Measurements from ENCODE around the gene CYSLTR2.

Gene CYSLTR2

GRCh38 chr13:48653472-48653939 lies at the start of gene CYSLTR2:
Gene CYSLTR2, plus strand, starts transcription at chr13:48653929. Its CDS starts 52,889 bp downstream, at chr13:48706818.
- DNase-seq = no peak

- no peak for DNase-seq
These were observed 38.7 kb upstream of the CYSLTR2 start for GRCh38 chr13:48615049-48615448.

- DNase-seq = no peak
These were observed 34.8 kb upstream of the CYSLTR2 start for GRCh38 chr13:48618937-48619336.

GRCh38 chr13:48621056-48621455 lies 32.7 kb upstream of the CYSLTR2 start:
- DNase-seq = no peak

DNA sequence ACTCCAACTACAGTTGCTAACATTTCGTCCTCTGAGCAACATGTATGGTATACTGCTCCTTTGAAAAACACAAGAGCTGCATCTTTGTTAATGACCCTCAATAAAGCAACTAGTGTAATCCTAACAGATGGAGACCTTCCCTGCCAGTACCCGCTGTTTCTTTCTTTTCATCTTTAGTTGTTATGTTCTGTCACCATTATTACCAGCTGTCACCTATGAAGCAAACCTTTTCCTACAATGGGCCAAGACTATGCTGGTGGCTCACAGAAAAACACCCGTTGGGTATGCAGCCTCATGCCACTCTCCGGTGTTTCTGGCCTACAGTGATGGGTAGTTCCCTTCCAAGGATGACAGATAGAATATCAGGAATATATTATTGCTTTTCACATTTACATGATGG lies 29.7 kb upstream of the CYSLTR2 start:
- no peak for DNase-seq

GRCh38 chr13:48624858-48625257 lies 28.9 kb upstream of the CYSLTR2 start:
- no peak for DNase-seq

DNA sequence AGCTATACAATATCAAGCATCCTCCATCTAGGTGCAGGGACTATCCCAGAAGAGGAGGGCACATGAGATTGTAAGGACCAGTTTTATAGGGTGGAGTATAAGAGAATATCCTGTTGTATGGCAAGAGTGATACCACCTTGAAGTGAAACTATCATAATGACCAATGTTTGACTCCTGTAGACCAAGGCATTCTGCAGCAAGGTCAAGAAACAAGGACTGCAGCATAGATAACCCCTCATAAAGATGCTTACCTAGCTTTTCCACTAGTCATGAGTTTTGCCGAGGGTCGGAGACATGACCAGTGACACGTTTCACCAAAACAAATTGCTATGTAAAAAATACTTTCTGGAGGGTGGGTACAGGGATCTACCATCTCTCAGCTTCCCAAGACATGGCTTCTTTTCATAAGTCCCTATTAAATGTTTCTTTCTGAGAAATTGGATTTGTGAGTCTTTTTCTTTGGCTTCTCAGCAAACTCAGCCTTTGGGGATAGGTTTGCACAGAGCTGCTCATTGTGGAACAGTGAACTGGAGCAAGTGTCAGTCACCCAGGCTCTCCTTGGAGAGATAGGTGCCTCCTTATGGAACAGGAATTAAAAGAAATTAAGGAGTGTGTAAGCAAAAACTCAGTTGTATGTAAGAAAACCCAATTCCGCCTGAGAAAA lies 28.2 kb upstream of the CYSLTR2 start:
- no peak for DNase-seq

DNA sequence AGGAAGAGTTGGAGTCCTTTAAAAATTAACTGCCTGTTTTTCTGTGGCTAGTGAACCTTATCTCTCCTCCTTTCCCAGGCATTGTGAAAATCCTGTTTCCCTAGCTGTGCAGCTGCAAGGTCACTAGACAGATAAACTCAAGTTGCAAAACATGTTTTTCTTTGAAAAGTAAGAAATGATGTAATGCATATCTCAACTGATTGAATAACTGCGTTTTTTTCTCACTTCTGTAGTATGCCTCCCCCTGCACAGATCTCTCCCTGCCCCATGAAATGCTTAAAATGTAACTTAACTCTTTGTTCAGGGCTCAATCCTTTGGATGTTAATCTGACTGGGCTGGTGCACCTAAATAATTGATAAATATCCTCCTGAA lies 27.7 kb upstream of the CYSLTR2 start:
- no peak for DNase-seq

GRCh38 chr13:48626726-48627451 lies 26.8 kb upstream of the CYSLTR2 start:
- DNase-seq = no peak

DNA sequence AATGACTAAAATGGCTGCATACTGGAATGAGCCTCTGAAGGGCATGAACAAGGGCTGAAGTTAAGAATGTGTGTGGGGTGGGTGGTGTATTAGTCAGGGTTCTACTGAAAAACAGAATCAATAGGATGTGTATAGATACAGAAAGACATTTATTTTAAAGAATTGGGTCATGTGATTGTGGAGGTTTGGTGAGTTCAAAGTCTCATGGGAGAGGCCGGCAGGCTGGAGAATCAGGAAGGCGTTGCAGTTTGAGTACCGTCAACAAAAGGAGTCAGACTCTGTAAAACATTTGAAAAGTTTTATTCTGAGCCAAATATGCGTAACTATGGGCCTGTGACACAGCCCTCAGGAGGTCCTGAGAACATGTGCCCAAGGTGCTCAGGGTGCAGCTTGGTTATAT lies 24.5 kb upstream of the CYSLTR2 start:
- DNase-seq = no peak

- DNase-seq = no peak
These were observed 23.4 kb upstream of the CYSLTR2 start for GRCh38 chr13:48630291-48630690.

DNA sequence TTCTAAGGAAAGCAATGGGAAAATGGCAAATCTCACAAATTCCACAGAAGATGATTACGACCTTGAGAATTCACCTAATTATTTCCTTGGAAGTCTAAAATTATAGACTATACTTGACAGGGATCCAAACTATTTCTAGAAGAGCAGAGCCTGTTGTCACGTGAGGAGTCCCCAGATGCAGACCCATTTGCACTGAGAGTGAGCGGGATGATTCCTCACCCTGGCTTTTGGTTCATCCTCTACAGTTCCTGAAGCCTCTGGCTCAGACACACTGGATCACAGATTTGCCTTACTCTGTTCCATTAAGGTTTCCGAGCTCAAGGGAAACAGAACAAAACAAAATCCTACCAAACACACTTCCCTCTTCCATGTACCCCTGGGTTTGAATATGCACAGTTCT lies 23.0 kb upstream of the CYSLTR2 start:
- no peak for DNase-seq

GRCh38 chr13:48631441-48631840 lies 22.3 kb upstream of the CYSLTR2 start:
- DNase-seq = no peak

DNA sequence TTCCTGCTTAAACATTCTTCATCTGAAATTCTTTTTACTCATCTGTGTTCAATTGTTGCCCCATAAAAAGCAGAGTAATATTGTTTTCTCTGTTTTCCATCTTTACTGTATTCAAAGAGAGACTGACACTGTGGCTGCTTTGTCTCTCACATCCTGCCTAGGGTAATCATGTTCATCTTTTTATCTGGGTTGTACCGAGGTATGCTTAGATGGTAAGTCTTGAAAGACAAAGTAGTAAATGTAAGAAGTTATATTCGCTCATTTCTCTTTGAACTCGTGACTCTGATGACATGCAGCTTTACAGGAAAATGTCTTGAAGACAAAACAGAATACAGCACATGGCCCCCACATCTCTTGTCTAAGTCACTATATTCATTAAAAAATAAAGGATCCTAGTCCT lies 20.0 kb upstream of the CYSLTR2 start:
- no peak for DNase-seq

DNA sequence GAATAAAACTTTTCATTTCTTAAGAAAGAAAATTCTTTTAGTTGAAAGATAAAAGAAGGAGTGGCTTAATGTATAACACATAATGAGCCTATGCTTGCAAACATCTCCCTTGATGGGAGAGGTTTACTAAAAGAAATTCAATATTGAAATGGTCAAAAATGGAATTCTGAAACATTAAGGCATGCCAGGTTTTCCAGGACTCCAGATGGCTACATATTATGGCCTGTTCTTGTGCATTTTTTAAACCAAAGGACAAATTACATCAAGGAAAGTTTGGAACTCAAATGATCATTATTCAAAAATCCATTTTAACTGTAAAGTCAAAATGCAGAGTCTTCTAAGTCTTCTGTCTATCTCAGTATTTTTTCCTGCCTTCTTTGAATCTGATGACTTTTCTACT lies 19.1 kb upstream of the CYSLTR2 start:
- no peak for DNase-seq

DNA sequence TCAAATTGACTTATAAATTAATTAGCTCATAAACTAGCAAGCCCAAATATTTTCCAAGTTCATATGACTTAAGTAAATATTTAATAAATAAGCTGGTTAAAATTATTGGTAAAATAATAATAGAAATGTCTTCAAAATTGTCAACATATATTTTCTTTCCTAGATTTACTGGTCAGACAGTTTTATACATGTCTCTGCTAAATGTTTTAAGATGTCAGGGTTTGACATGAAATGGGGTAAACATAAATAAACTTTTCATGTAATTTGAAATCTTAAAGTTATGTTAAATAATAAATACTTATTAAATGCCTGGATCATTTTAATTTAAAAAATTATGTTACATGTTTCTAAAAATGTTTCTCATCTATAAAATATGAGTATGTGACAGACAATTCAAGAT lies 18.3 kb upstream of the CYSLTR2 start:
- no peak for DNase-seq

- no peak for DNase-seq
These were observed 17.2 kb upstream of the CYSLTR2 start for GRCh38 chr13:48636550-48636949.

GRCh38 chr13:48637601-48638000 lies 16.1 kb upstream of the CYSLTR2 start:
- DNase-seq = no peak

DNA sequence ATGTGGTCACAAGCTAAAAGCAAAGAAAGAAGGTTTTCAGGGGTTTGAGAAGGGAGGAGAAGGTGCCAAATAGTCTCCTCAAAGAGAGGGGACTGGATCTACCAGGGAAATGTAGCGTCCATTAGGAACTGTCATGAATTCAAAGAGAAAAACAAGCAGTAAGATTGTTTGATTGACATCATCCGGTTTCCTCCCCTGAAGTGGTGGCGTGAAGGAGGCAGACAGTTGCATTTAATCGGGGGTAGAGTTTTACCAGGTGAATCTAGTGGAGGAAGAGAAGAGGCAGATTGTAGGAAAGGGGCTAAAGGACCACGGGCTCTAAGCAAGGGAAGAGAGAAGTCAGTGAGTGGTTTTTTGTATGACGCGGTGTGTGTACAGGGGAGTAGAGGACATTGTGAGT lies 13.0 kb upstream of the CYSLTR2 start:
- no peak for DNase-seq

GRCh38 chr13:48641404-48641803 lies 12.3 kb upstream of the CYSLTR2 start:
- no peak for DNase-seq

- no peak for DNase-seq
These were observed 11.7 kb upstream of the CYSLTR2 start for GRCh38 chr13:48642061-48642460.

GRCh38 chr13:48643159-48643558 lies 10.6 kb upstream of the CYSLTR2 start:
- DNase-seq = no peak

DNA sequence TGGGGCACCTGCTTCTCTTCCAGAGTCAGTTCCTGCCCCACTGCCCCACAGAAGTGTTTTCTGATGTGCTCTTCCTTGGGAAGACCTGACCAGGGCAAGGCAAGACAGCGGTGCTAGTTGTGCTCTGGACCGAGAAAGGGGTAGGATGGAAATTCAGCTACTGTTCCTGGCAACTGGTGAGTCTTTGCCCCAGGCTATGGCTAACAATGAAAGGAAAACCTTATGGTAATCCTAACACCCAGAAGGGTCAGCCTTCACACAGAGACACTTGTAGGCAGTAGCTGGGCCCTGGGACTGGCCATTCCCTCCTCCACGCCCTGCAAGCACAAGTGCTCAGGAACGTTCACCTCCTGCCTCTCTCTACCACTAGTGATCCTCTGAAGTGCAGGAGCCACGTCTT lies 9.6 kb upstream of the CYSLTR2 start:
- DNase-seq = no peak

DNA sequence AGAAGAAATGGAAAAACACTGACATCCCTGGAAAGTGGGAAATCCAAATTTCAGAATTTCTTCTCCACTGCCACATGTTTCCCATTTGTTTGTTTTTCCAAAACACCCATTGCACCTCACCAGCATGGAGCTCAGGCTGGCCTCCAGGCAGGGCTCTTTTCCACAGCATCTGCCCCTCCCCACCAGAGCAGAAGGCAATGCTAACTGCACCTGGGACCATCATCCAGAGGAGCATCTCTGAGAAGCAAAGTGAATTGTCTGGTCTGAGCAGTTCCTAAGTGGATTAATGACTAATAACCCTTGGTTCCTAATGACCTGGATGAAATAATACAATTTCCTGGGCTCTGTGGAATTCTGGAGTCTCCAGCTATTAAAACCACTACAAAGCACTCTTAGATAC lies 8.8 kb upstream of the CYSLTR2 start:
- no peak for DNase-seq

DNA sequence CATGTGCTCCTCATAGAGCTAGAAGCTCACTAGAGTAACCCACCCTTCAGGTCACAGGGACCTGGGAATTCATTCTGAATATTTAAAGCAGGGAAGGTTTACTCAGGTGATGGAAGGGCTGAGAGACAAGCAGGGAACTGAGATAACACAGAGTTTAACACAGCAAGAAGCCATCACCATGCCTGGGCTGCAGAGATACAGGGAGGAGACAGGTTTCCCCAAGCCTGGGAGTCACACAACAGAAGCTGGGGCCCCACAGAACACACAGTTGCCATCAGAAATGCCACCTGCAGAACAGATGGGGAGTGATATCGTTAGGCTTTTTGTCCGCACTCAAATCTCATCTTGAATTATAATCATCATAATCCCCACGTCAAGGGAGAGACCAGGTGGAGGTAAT lies 7.9 kb upstream of the CYSLTR2 start:
- no peak for DNase-seq
